ENCODE results near the gene SMIM20.
A peak's percentile ranks its signal among the peaks of the same experiment; 100 is the strongest.

The SMIM20 gene

DNA sequence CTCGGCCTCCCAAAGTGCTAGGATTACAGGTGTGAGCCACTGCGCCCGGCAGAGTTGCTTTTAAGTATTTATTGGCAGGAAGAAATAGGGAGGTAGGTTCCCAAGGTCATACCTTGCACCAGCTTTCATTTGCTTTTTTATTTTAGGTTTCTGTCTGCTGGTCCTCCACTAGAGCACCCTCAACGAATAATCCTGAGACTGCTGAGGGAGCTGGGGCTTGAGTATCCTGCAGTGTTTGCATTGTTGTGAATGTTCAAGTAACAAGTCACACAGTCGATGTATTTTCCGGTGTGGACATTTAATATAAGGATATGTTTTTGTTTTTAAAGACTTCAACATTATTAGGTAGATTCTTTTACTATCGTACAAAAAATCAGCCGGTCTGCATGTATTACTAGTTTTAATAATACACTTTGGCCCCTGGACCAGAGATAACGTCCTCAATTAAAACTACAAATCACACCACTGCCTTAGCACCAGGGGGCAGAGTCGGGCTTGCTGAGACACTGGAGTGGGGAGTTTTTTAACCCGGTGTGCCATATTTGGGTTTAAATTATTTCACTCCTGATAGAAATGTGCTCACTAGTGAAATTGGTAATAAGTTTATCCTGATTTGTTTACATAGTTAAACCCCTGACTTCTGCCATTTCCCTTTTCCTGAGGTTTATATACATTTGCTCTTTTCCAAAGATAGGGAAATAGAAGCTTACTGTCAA lies 11.6 kb downstream of the SMIM20 start:
- intact Hi-C loops (cut with DNase I), result loop anchor here (5.0 to 10.0 kb wide), 3 partner anchors 62 to 479 kb away; no protein-coding TSS in a partner anchor

GRCh38 chr4:25926462-25926861 lies 12.4 kb downstream of the SMIM20 start:
- no peak for DNase-seq
- intact Hi-C loops (cut with DNase I), result loop anchor here (5.0 to 10.0 kb wide), 3 partner anchors 61 to 478 kb away; no protein-coding TSS in a partner anchor

More for the DNA sequence above, 11.6 kb downstream of the SMIM20 start:
- DNase-seq, result peak in 9 of 10 donors; percentile 38 to 92 (median 52)

- DNase-seq, result no peak
- intact Hi-C loops (cut with DNase I), result loop anchor here (5.0 to 10.0 kb wide), 3 partner anchors 60 to 477 kb away; no protein-coding TSS in a partner anchor
Observed at GRCh38 chr4:25927361-25928195, 13.6 kb downstream of the SMIM20 start.

- intact Hi-C loops (cut with DNase I), result loop anchor here (5.0 to 10.0 kb wide), 3 partner anchors 59 to 476 kb away; no protein-coding TSS in a partner anchor
- DNase-seq, result no peak
Observed at GRCh38 chr4:25928379-25929297, 14.6 kb downstream of the SMIM20 start.

- intact Hi-C loops (cut with DNase I), result loop anchor here (5.0 to 10.0 kb wide), 3 partner anchors 58 to 476 kb away; no protein-coding TSS in a partner anchor
Observed at GRCh38 chr4:25929298-25929686, 15.3 kb downstream of the SMIM20 start.

DNA sequence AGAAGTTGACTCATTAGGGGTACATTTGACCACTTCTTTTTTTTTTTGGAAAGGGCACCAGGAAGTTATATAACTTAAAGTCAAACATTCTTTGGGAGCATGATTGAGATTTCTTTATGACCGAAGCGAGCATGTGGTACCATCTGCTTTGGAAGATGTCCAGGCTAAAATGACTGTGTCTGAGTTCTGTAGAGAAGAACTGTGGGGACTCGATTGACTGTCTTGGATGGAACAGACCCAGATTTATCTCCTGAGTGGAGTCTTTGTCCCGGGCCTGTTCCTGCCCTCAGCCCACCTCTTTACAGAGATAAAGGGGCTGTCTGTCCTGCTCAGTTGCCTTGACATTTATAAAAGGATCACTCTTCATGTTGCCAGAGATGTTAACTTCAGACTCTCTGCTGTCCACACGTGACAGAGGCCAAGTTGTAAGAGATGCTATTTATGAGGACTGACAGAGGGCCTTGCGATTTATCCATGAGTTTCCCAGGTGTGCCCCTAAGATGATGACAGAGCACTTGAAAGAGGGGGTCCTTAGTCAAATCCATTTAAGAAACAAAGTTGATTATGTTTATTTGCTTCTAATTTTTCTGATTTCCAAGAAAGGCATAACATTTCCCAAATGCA lies 16.8 kb downstream of the SMIM20 start:
- intact Hi-C loops (cut with DNase I), result no loop called here
- DNase-seq, result no peak

More at GRCh38 chr4:25929298-25929686, 15.3 kb downstream of the SMIM20 start:
- DNase-seq, result no peak

DNA sequence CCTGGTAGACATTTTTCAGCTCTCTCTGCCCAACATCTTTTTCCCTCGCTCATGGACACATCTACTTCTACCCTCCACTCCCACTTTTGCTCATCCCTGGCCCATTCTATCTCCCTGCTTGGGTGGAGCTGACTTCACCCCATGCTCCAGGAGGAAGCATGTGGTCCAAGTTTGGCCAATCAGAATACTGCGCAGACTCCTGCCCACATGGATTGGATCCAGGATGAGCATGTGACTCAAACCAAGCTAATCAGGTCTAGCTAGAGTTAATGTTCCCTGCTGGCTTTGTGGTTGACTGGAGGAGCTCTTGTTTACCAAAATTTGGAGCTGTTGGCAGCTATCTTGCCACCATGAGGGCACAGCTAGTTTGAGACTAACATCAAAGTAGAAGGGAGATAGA lies 22.7 kb downstream of the SMIM20 start:
- DNase-seq, result no peak
- intact Hi-C loops (cut with DNase I), result no loop called here

DNA sequence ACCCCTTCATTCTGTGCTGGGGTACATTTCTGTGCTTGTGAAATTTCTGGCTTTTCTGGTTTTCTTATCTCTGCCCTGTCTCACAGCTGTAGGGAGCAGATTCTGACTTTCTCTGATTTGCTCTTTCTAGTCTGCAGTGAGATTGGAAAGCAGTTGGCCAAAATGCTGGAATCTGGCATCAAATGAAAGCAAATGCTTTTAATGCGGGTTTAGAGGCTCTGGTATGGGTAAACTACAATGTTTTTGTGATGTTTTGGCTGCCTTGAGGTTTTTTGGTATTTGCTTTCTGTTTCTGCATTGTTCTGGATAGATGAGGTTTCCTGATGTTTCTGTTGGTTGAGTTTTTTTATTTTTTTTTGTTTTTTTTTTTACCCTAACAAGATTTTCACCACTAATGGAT lies 23.8 kb downstream of the SMIM20 start:
- DNase-seq, result no peak
- intact Hi-C loops (cut with DNase I), result no loop called here

DNA sequence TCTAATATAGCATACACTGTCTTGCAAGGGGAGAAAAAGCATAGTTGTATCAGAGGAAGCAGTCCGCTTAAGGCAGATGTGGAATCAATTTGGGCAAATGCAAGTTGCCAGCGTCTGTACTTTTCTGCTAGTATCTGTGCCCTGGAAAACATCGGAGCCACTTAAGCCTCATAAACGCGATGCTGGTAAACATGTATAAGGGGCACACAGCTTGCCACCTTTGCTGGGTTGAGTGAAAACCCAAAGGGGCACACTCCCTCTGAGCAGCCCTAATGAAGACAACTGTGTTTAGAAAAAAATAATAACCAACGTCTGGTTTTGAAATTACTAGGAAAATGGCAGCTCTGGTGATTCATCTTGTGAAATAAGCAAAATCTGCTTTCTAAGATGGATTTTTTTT lies 24.3 kb downstream of the SMIM20 start:
- no peak for DNase-seq
- intact Hi-C loops (cut with DNase I), result no loop called here

GRCh38 chr4:25938787-25939186 lies 24.8 kb downstream of the SMIM20 start:
- intact Hi-C loops (cut with DNase I), result no loop called here
- no peak for DNase-seq

- no peak for DNase-seq
- intact Hi-C loops (cut with DNase I), result no loop called here
Observed at GRCh38 chr4:25939330-25939729, 25.3 kb downstream of the SMIM20 start.

DNA sequence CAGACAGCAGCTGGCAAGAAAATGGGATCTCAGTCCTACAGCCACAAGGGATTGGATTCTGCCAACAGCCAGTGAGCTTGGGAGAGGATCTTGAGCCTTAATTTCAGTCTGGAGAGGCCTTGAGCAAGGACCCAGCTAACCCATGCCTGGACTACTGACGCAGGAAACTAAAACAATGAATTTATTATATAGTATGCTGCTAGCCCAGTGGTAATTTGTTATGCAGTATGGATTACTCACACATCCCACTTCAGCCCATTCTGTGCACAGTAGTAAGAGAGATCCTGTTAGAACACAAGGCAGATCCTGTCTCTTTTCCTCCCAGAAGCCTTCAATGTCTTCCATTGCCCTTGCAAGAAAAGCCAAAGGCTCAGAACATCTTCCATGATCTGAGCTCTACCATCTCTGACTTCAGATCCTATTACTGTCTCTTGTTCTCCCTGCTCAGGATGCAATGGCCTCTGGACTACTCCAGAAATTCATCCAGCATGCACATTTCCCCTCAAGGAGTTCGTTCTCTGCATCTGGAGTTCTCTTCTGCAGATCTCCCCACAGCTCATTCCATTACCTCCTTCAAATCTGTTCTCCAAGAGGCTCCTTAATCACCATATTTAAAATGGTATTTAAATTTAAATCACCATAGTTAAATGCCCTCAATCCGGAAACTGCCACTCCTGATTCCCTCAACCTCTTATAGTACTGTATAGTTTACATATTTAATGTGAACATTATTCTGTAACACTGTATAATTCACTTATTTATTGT lies 27.6 kb downstream of the SMIM20 start:
- DNase-seq, result no peak
- intact Hi-C loops (cut with DNase I), result no loop called here

DNA sequence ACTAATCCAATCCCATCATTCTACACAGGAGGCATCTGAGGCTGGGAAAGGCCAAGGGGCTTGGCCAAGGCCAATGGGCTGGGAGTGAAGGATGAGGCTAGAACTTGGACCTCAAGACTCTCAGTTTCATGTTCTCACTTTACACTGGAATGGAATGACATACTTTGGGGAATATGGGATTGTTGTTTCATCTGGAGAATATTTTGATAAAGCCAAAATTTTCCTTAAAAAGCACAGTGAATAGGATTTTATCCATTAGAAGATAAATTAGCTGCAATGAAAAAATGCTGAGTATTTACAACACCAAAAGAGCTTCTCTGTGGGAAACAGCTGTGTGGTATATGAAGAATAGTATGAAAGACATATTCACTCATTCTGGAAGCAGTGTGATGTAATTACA lies 29.3 kb downstream of the SMIM20 start:
- no peak for DNase-seq
- intact Hi-C loops (cut with DNase I), result no loop called here

- no peak for DNase-seq
- intact Hi-C loops (cut with DNase I), result no loop called here
Observed at GRCh38 chr4:25943805-25944204, 29.8 kb downstream of the SMIM20 start.

DNA sequence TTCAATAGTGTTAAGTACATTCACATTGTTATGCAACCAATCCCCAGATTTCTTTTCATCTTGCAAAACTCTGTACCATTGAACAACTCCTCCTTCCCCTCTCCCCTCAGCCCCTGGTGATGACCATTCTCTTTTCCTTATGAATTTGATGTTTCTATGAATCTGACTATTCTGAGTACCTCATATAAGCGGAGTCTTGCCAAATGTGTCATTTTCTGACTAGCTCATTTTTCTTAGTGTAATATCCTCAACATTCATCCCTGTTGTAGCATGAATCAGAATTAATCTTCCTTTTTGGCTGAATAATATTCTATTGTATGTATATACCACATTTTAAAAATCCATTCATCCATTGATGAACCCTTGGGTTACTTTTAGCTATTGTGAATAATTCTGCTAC lies 34.0 kb downstream of the SMIM20 start:
- intact Hi-C loops (cut with DNase I), result no loop called here

GRCh38 chr4:25949173-25949748 lies 35.2 kb downstream of the SMIM20 start:
- intact Hi-C loops (cut with DNase I), result no loop called here
- no peak for DNase-seq

More for the DNA sequence above, 34.0 kb downstream of the SMIM20 start:
- DNase-seq, result no peak

DNA sequence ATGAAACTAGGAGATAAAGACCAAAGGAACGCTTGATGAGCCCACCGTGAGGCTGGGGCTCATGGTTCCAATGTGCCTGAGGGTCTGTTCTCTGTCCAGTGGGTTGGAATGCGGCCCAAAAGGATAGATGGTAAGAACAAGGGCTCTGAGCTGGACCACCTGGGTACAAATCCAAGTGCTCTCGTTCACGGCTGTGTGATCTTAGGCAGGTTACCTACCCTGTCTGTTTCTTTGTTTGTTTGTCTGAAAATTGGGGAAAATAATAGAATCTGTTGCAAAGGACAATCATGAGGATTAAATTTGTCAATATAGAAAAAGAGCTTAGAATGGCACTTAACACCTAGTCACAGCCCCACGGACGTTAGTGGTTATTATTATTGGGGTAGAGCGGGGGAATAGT lies 36.0 kb downstream of the SMIM20 start:
- intact Hi-C loops (cut with DNase I), result no loop called here
- DNase-seq, result no peak

GRCh38 chr4:25950461-25951389 lies 36.7 kb downstream of the SMIM20 start:
- no peak for DNase-seq
- intact Hi-C loops (cut with DNase I), result no loop called here
